ENCODE results near the gene TC2N. TPM values are rescaled to one million over a fixed set of nuclear protein-coding genes. Genes with fewer than 3 reads are reported as not detected.

TC2N gene
- total RNA-seq, 1 experiment from 2014 or later: 16.4 TPM

DNA sequence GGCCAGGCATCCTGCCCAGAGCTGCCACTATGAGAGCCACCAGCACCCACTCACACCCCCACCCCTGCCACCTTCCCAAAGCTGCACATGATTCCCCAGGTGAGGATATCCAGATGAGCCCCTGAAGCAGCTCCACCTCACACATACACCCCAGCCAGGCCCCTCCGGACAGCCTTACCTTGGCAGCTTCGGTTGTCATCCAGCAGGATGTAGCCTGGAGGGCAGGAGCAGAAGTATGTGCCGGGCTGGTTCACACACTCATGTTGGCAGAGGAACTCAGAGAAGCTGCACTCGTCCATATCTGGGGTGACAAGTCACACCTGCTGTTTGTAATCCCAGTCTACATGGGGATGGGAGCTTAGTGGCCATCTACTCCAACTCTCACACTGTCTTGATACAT, 15.4 kb upstream of the TC2N start:
- no peak overlapping the region for H3K27ac Mint-ChIP-seq
- no peak overlapping the region for H2AK5ac ChIP-seq (ENCODE audit: insufficient read length, low read length)

More for the DNA sequence above, 15.4 kb upstream of the TC2N start:
- Histone ChIP-seq H2BK120ac (ENCODE audit: low read depth, low read length, poor library complexity, severe bottlenecking) (no peak overlapping the region), H3K4ac (ENCODE audit: low read depth, low read length) (no peak overlapping the region), H3T11ph (ENCODE audit: low read length) (no peak overlapping the region), H3K23ac (ENCODE audit: insufficient read length, low read depth, low read length) (no peak overlapping the region), H3K23me2 (ENCODE audit: insufficient read length, low read depth, low read length, poor library complexity, severe bottlenecking) (no peaks in the 10 kb centered on the region), H3K27me3 (ENCODE audit: insufficient read depth, low read length) (no peaks in the 10 kb centered on the region), H4K8ac (replicated peaks; ENCODE audit: insufficient read length, low read depth, low read length) (no peak overlapping the region), H2BK15ac (ENCODE audit: low read depth, low read length) (no peak overlapping the region), H4K20me1 (ENCODE audit: control insufficient read depth, insufficient read depth, insufficient read length) (no peaks in the 10 kb centered on the region), H2BK20ac (ENCODE audit: low read depth, low read length, poor library complexity, severe bottlenecking) (no peak overlapping the region), H3K79me2 (ENCODE audit: insufficient read depth, low read length) (no peaks in the 10 kb centered on the region), H4K5ac (ENCODE audit: insufficient read length, low read depth, low read length) (no peak overlapping the region), H3K27ac (ENCODE audit: insufficient read length, low read depth, low read length) (no peak overlapping the region), H2BK5ac (ENCODE audit: insufficient read length, low read length) (no peak overlapping the region), H3K4me1 (ENCODE audit: insufficient read depth, low read length) (no peaks in the 10 kb centered on the region), H4K91ac (ENCODE audit: insufficient read length, low read depth, low read length) (no peak overlapping the region), H3K9ac (ENCODE audit: extremely low read depth, insufficient read length, low read length) (no peak overlapping the region), H3K56ac (ENCODE audit: insufficient read length, low read depth, low read length) (no peak overlapping the region), H3K79me1 (ENCODE audit: insufficient read depth, low read depth, low read length, poor library complexity, severe bottlenecking) (no peaks in the 10 kb centered on the region), H3K18ac (ENCODE audit: insufficient read length, low read depth, low read length) (no peak overlapping the region), H3K9me3 (ENCODE audit: control insufficient read depth, low read depth, low read length) (no peaks in the 10 kb centered on the region), H2AFZ (ENCODE audit: low read length) (no peak overlapping the region), H3K4me2 (ENCODE audit: insufficient read depth, insufficient read length, low read length) (no peak overlapping the region), H3K14ac (ENCODE audit: insufficient read depth, low read length) (no peak overlapping the region), H2BK12ac (ENCODE audit: insufficient read length, low read depth, low read length) (no peak overlapping the region)
- no peaks in the 10 kb centered on the region for H3K9me3 Mint-ChIP-seq
- TF ChIP-seq CTCF (conservative IDR thresholded peaks at IDR 0.05): no peak
- H3K27me3 Mint-ChIP-seq (ENCODE audit: low read depth): no peaks in the 10 kb centered on the region; the same call in 1 of the 2 replicates
- peaks cover 3 to 4% of the 10 kb centered on the region in 2 experiments; a peak in 3 of 4 replicates for H3K4me1 Mint-ChIP-seq
- H3K36me3 Mint-ChIP-seq (ENCODE audit: insufficient read depth in 1 of 3, low read depth in 3 of 3): no peaks in the 10 kb centered on the region
- no peak for DNase-seq
- H3K4me3 Mint-ChIP-seq: no peak overlapping the region
- WGBS (ENCODE audit: extremely low coverage, insufficient read length, low lambda C conversion rate): no CpG with 5 or more reads among the region's 4 CpGs
